ENCODE measurements around the gene SPDEF. TPM values are rescaled to one million over a fixed set of nuclear protein-coding genes. Genes with fewer than 3 reads are reported as not detected.
A peak's percentile ranks its signal among the peaks of the same experiment; 100 is the strongest.

SPDEF gene
- total RNA-seq, 4 donors from 2014 or later = 9.1 to 47.9 (median 28.7) TPM

- DNase-seq (ENCODE audit: low spot score in 2 of 2) = no peak
- no peak overlapping the region for H3K4me3 ChIP-seq (ENCODE audit: low read depth, poor library complexity, severe bottlenecking)
- intact Hi-C loops (cut with DNase I; ENCODE audit: low total_unique reads) = no loop called here
These were observed 4.4 kb downstream of the SPDEF start for GRCh38 chr6:34551720-34552119.

DNA sequence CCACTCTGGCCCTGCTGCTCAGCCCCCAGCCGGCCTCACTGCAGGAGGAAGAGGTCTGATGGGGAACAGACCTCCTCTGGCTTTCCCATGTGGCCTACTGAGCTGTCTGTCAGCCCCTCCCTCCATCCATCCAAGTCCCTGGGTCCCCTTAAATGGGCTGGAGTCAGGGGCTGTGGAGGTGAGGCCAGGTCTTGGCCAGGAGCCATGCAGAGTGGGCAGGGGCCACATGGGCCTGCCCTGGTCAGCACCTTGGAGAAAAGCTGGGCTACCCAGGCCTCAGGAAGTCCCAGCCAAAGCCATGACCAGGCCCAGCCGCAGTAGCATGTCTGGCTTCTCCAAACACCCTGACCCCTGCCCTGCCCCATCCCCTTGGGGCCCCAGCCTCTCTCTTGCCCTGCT lies 6.3 kb downstream of the SPDEF start:
- H3K4me3 ChIP-seq (ENCODE audit: low read depth, poor library complexity, severe bottlenecking) = no peak overlapping the region
- no peak for DNase-seq (ENCODE audit: low spot score in 2 of 2)
- WGBS, 2 donors = 86 to 94% methylated on average over 2 of the region's 2 CpGs
- intact Hi-C loops (cut with DNase I; ENCODE audit: low total_unique reads) = no loop called here
- TF ChIP-seq, protein P1, sequence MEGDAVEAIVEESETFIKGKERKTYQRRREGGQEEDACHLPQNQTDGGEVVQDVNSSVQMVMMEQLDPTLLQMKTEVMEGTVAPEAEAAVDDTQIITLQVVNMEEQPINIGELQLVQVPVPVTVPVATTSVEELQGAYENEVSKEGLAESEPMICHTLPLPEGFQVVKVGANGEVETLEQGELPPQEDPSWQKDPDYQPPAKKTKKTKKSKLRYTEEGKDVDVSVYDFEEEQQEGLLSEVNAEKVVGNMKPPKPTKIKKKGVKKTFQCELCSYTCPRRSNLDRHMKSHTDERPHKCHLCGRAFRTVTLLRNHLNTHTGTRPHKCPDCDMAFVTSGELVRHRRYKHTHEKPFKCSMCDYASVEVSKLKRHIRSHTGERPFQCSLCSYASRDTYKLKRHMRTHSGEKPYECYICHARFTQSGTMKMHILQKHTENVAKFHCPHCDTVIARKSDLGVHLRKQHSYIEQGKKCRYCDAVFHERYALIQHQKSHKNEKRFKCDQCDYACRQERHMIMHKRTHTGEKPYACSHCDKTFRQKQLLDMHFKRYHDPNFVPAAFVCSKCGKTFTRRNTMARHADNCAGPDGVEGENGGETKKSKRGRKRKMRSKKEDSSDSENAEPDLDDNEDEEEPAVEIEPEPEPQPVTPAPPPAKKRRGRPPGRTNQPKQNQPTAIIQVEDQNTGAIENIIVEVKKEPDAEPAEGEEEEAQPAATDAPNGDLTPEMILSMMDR (IDR thresholded peaks at IDR 0.05) = no peak
- TF ChIP-seq POLR2A (IDR thresholded peaks at IDR 0.05) = no peak

More at GRCh38 chr6:34551720-34552119, 4.4 kb downstream of the SPDEF start:
- TF ChIP-seq, protein P1 (IDR thresholded peaks at IDR 0.05) = no peak
- no peak for TF ChIP-seq POLR2A (IDR thresholded peaks at IDR 0.05)
- WGBS, 2 donors = 91 to 93% methylated on average over 8 of the region's 8 CpGs

GRCh38 chr6:34549026-34549803 lies 6.9 kb downstream of the SPDEF start:
- WGBS, 2 donors = 78% methylated on average over 15 to 16 of the region's 16 CpGs
- intact Hi-C loops (cut with DNase I; ENCODE audit: low total_unique reads) = no loop called here
- no peak for DNase-seq (ENCODE audit: low spot score in 2 of 2)
- TF ChIP-seq, protein P1 (IDR thresholded peaks at IDR 0.05) = no peak
- no peak for TF ChIP-seq POLR2A (IDR thresholded peaks at IDR 0.05)
- no peak overlapping the region for H3K4me3 ChIP-seq (ENCODE audit: low read depth, poor library complexity, severe bottlenecking)

GRCh38 chr6:34547701-34548644 lies 8.2 kb downstream of the SPDEF start:
- WGBS, 2 donors = 77 to 78% methylated on average over 10 to 11 of the region's 11 CpGs
- intact Hi-C loops (cut with DNase I; ENCODE audit: low total_unique reads) = no loop called here
- no peak for DNase-seq (ENCODE audit: low spot score in 2 of 2)
- no peak overlapping the region for H3K4me3 ChIP-seq (ENCODE audit: low read depth, poor library complexity, severe bottlenecking)
- TF ChIP-seq, protein P1 (IDR thresholded peaks at IDR 0.05) = no peak
- TF ChIP-seq POLR2A (IDR thresholded peaks at IDR 0.05) = no peak

GRCh38 chr6:34546551-34547321 lies 9.4 kb downstream of the SPDEF start:
- TF ChIP-seq POLR2A (IDR thresholded peaks at IDR 0.05) = no peak
- TF ChIP-seq, protein P1 (IDR thresholded peaks at IDR 0.05) = no peak
- WGBS, 2 donors = 19 to 21% methylated on average over 11 of the region's 11 CpGs
- peak; percentile 31 to 91 for DNase-seq (ENCODE audit: low spot score in 2 of 2)
- intact Hi-C loops (cut with DNase I; ENCODE audit: low total_unique reads) = no loop called here
- H3K4me3 ChIP-seq (ENCODE audit: low read depth, poor library complexity, severe bottlenecking) = no peak overlapping the region

Data from lower leg skin (tissue), 4 donors.